ENCODE results near the gene ESPNL.

ESPNL gene

GRCh38 chr2:238155051-238155760 is 55.1 kb downstream of the ESPNL start:
- Histone ChIP-seq H2AFZ (ENCODE audit: low read length) (no peak overlapping the region), H3K4me2 (ENCODE audit: low read depth, low read length) (no peak overlapping the region), H3K9me2 (replicated peaks; ENCODE audit: insufficient read depth, low read length) (no peaks in the 10 kb centered on the region), H3K9ac (ENCODE audit: low read length) (no peak overlapping the region), H3K4me1 (ENCODE audit: low read length) (no peaks in the 10 kb centered on the region), H3K79me2 (ENCODE audit: low read length) (no peaks in the 10 kb centered on the region), H3K36me3 (replicated peaks; ENCODE audit: insufficient read depth, low read length) (no peaks in the 10 kb centered on the region), H3K4me3 (ENCODE audit: low read length) (no peak overlapping the region), H3F3A (ENCODE audit: insufficient read depth, low read length) (no peaks in the 10 kb centered on the region), H3K27ac (ENCODE audit: low read length) (no peak overlapping the region), H4K20me1 (ENCODE audit: insufficient read depth, low read length) (no peaks in the 10 kb centered on the region), H3K9me3 (replicated peaks; ENCODE audit: insufficient read depth, low read length) (no peaks in the 10 kb centered on the region), H3K27me3 (replicated peaks; ENCODE audit: insufficient read depth, low read length) (no peaks in the 10 kb centered on the region)
- DNase-seq: no peak
- no peak for TF ChIP-seq EZH2phosphoT487 (IDR thresholded peaks at IDR 0.05; ENCODE audit: low read length)
- TF ChIP-seq EZH2 (optimal IDR thresholded peaks at IDR 0.05; ENCODE audit: low read depth, low read length): no peak
- no peak for TF ChIP-seq CTCF (IDR thresholded peaks at IDR 0.05; ENCODE audit: low read length)

- H3K79me2 ChIP-seq (ENCODE audit: low read length): no peaks in the 10 kb centered on the region
- no peaks in the 10 kb centered on the region for H4K20me1 ChIP-seq (ENCODE audit: insufficient read depth, low read length)
- H3K27ac ChIP-seq (ENCODE audit: low read length): no peak overlapping the region
- no peaks in the 10 kb centered on the region for H3K4me1 ChIP-seq (ENCODE audit: low read length)
- no peak overlapping the region for H3K9ac ChIP-seq (ENCODE audit: low read length)
- H3K9me2 ChIP-seq (replicated peaks; ENCODE audit: insufficient read depth, low read length): no peaks in the 10 kb centered on the region
- H3K27me3 ChIP-seq (replicated peaks; ENCODE audit: insufficient read depth, low read length): no peaks in the 10 kb centered on the region
- H3K4me3 ChIP-seq (ENCODE audit: low read length): no peak overlapping the region
- TF ChIP-seq EZH2 (optimal IDR thresholded peaks at IDR 0.05; ENCODE audit: low read depth, low read length) (no peak), EZH2phosphoT487 (IDR thresholded peaks at IDR 0.05; ENCODE audit: low read length) (no peak), CTCF (IDR thresholded peaks at IDR 0.05; ENCODE audit: low read length) (no peak)
- no peaks in the 10 kb centered on the region for H3F3A ChIP-seq (ENCODE audit: insufficient read depth, low read length)
- H3K9me3 ChIP-seq (replicated peaks; ENCODE audit: insufficient read depth, low read length): no peaks in the 10 kb centered on the region
- no peak overlapping the region for H2AFZ ChIP-seq (ENCODE audit: low read length)
- H3K36me3 ChIP-seq (replicated peaks; ENCODE audit: insufficient read depth, low read length): no peaks in the 10 kb centered on the region
- no peak for DNase-seq
- H3K4me2 ChIP-seq (ENCODE audit: low read depth, low read length): no peak overlapping the region
Observed at GRCh38 chr2:238155761-238156694, 55.9 kb downstream of the ESPNL start.

GRCh38 chr2:238157506-238158017 is 57.4 kb downstream of the ESPNL start:
- H3F3A ChIP-seq (ENCODE audit: insufficient read depth, low read length): no peaks in the 10 kb centered on the region
- DNase-seq: no peak
- no peak overlapping the region for H3K4me3 ChIP-seq (ENCODE audit: low read length)

More at GRCh38 chr2:238157506-238158017, 57.4 kb downstream of the ESPNL start:
- Histone ChIP-seq H3K9me2 (replicated peaks; ENCODE audit: insufficient read depth, low read length) (no peaks in the 10 kb centered on the region), H4K20me1 (ENCODE audit: insufficient read depth, low read length) (no peaks in the 10 kb centered on the region), H3K27ac (ENCODE audit: low read length) (no peak overlapping the region), H3K4me2 (ENCODE audit: low read depth, low read length) (no peak overlapping the region), H3K36me3 (replicated peaks; ENCODE audit: insufficient read depth, low read length) (no peaks in the 10 kb centered on the region), H2AFZ (ENCODE audit: low read length) (no peak overlapping the region), H3K9me3 (replicated peaks; ENCODE audit: insufficient read depth, low read length) (no peaks in the 10 kb centered on the region), H3K9ac (ENCODE audit: low read length) (no peak overlapping the region), H3K27me3 (replicated peaks; ENCODE audit: insufficient read depth, low read length) (no peaks in the 10 kb centered on the region), H3K79me2 (ENCODE audit: low read length) (no peaks in the 10 kb centered on the region), H3K4me1 (ENCODE audit: low read length) (no peaks in the 10 kb centered on the region)
- TF ChIP-seq CTCF (IDR thresholded peaks at IDR 0.05; ENCODE audit: low read length): no peak
- TF ChIP-seq EZH2phosphoT487 (IDR thresholded peaks at IDR 0.05; ENCODE audit: low read length): no peak
- no peak for TF ChIP-seq EZH2 (optimal IDR thresholded peaks at IDR 0.05; ENCODE audit: low read depth, low read length)
